ENCODE data around the gene WWP2.

DNA sequence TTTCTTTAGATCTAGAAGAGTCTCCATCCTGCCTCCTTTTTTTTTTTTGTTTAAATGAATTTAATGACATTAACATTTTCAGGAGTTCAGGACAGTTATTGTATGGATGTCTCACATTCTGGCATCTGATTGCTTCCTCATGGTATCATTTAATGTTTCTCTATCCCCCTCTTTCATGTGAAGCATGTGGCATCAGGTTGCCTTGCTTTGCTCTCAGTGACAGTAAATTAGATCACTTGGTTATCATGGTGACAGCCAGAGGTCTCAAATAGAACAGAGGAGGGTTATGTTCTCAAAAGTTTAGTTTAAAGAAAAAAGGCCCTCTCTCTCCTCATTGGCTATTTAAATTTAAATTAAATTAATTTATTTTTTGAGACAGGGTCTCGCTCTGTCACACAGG lies 74.1 kb downstream of the WWP2 start:
- TF ChIP-seq, protein P1, sequence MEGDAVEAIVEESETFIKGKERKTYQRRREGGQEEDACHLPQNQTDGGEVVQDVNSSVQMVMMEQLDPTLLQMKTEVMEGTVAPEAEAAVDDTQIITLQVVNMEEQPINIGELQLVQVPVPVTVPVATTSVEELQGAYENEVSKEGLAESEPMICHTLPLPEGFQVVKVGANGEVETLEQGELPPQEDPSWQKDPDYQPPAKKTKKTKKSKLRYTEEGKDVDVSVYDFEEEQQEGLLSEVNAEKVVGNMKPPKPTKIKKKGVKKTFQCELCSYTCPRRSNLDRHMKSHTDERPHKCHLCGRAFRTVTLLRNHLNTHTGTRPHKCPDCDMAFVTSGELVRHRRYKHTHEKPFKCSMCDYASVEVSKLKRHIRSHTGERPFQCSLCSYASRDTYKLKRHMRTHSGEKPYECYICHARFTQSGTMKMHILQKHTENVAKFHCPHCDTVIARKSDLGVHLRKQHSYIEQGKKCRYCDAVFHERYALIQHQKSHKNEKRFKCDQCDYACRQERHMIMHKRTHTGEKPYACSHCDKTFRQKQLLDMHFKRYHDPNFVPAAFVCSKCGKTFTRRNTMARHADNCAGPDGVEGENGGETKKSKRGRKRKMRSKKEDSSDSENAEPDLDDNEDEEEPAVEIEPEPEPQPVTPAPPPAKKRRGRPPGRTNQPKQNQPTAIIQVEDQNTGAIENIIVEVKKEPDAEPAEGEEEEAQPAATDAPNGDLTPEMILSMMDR (IDR thresholded peaks at IDR 0.05), result no peak
- TF ChIP-seq POLR2A (IDR thresholded peaks at IDR 0.05), result no peak
